ENCODE data around the gene GIPC3.
"Not testable (repeated sequence)": the region's sequence is repeated elsewhere in the genome, so short reads cannot be mapped to it uniquely, and the experiment has no call there.

Gene GIPC3

GRCh38 chr19:3578390-3578789 lies 6.9 kb upstream of the GIPC3 start:
- no peak for DNase-seq

GRCh38 chr19:3580156-3580934 lies 4.9 kb upstream of the GIPC3 start:
- DNase-seq = no peak

- not testable (repeated sequence) for DNase-seq
These were observed 3.5 kb upstream of the GIPC3 start for GRCh38 chr19:3581792-3582191.

- DNase-seq = not testable (repeated sequence)
These were observed 1.1 kb upstream of the GIPC3 start for GRCh38 chr19:3584036-3584802.

- DNase-seq = no peak
These were observed 899 bp downstream of the GIPC3 start for GRCh38 chr19:3586127-3586626.

- no peak for DNase-seq
These were observed 1.5 kb downstream of the GIPC3 start for GRCh38 chr19:3586707-3587346.

- DNase-seq = no peak
These were observed 4.2 kb downstream of the GIPC3 start for GRCh38 chr19:3589439-3589838.

GRCh38 chr19:3589949-3590348 lies 4.7 kb downstream of the GIPC3 start:
- DNase-seq = no peak

- no peak for DNase-seq
These were observed 5.8 kb downstream of the GIPC3 start for GRCh38 chr19:3590991-3591659.

- no peak for DNase-seq
These were observed 6.8 kb downstream of the GIPC3 start for GRCh38 chr19:3591876-3592613.

GRCh38 chr19:3593156-3593555 lies 7.9 kb downstream of the GIPC3 start:
- no peak for DNase-seq

- no peak for DNase-seq
These were observed 10.3 kb downstream of the GIPC3 start for GRCh38 chr19:3595521-3596061.

- no peak for DNase-seq
These were observed 14.5 kb downstream of the GIPC3 start for GRCh38 chr19:3599776-3600187.

- DNase-seq = no peak
These were observed 15.7 kb downstream of the GIPC3 start for GRCh38 chr19:3601021-3601420.

- no peak for DNase-seq
These were observed 18.0 kb downstream of the GIPC3 start for GRCh38 chr19:3603121-3603811.

- DNase-seq = no peak
These were observed 19.1 kb downstream of the GIPC3 start for GRCh38 chr19:3604227-3604986.

GRCh38 chr19:3604987-3605343 lies 19.7 kb downstream of the GIPC3 start:
- no peak for DNase-seq

GRCh38 chr19:3605361-3605760 lies 20.1 kb downstream of the GIPC3 start:
- DNase-seq = no peak

- no peak for DNase-seq
These were observed 20.5 kb downstream of the GIPC3 start for GRCh38 chr19:3605770-3606169.

- peak; percentile 46 to 67 for DNase-seq
These were observed 21.0 kb downstream of the GIPC3 start for GRCh38 chr19:3606174-3606689.

All from NCI-H2081 (cell line).